ENCODE measurements around the gene CASQ1.

The CASQ1 gene

GRCh38 chr1:160220301-160220700, 29.9 kb downstream of the CASQ1 start:
- no peak overlapping the region for H3K4me3 ChIP-seq (replicated peaks in 1 of 2; ENCODE audit: low read depth in 2 of 2, low read length in 2 of 2)
- no peak for DNase-seq (ENCODE audit: low read depth in 2 of 2)
- no peak for TF ChIP-seq CTCF (IDR thresholded peaks at IDR 0.05; ENCODE audit: low read depth, low read length)

GRCh38 chr1:160221089-160221488, 30.7 kb downstream of the CASQ1 start:
- H3K4me3 ChIP-seq (replicated peaks in 1 of 2; ENCODE audit: low read depth in 2 of 2, low read length in 2 of 2) = no peak overlapping the region
- peak in 1 of 2 donors; percentile 29 for DNase-seq (ENCODE audit: low read depth in 2 of 2)
- TF ChIP-seq CTCF (IDR thresholded peaks at IDR 0.05; ENCODE audit: low read depth, low read length) = no peak

GRCh38 chr1:160222546-160222945, 32.2 kb downstream of the CASQ1 start:
- no peak for TF ChIP-seq CTCF (IDR thresholded peaks at IDR 0.05; ENCODE audit: low read depth, low read length)
- no peak for DNase-seq (ENCODE audit: low read depth in 2 of 2)
- H3K4me3 ChIP-seq (replicated peaks in 1 of 2; ENCODE audit: low read depth in 2 of 2, low read length in 2 of 2) = no peak overlapping the region

GRCh38 chr1:160224606-160225005, 34.2 kb downstream of the CASQ1 start:
- H3K4me3 ChIP-seq (replicated peaks in 1 of 2; ENCODE audit: low read depth in 2 of 2, low read length in 2 of 2) = no peak overlapping the region
- TF ChIP-seq CTCF (IDR thresholded peaks at IDR 0.05; ENCODE audit: low read depth, low read length) = no peak
- DNase-seq (ENCODE audit: low read depth in 2 of 2) = no peak

- H3K4me3 ChIP-seq (replicated peaks in 1 of 2; ENCODE audit: low read depth in 2 of 2, low read length in 2 of 2) = no peak overlapping the region
- TF ChIP-seq CTCF (IDR thresholded peaks at IDR 0.05; ENCODE audit: low read depth, low read length) = no peak
- DNase-seq (ENCODE audit: low read depth in 2 of 2) = no peak
Observed at GRCh38 chr1:160225345-160225744, 35.0 kb downstream of the CASQ1 start.

GRCh38 chr1:160226623-160227022, 36.2 kb downstream of the CASQ1 start:
- H3K4me3 ChIP-seq (replicated peaks in 1 of 2; ENCODE audit: low read depth in 2 of 2, low read length in 2 of 2) = no peak overlapping the region
- no peak for DNase-seq (ENCODE audit: low read depth in 2 of 2)
- TF ChIP-seq CTCF (IDR thresholded peaks at IDR 0.05; ENCODE audit: low read depth, low read length) = no peak

GRCh38 chr1:160227034-160227433, 36.7 kb downstream of the CASQ1 start:
- no peak for TF ChIP-seq CTCF (IDR thresholded peaks at IDR 0.05; ENCODE audit: low read depth, low read length)
- no peak overlapping the region for H3K4me3 ChIP-seq (replicated peaks in 1 of 2; ENCODE audit: low read depth in 2 of 2, low read length in 2 of 2)
- no peak for DNase-seq (ENCODE audit: low read depth in 2 of 2)
